Endothelial cell of umbilical vein (primary cell): Measurements from ENCODE around the gene SMOC1.

Source experiments
- CTCF ChIP-seq, 2 donors: IDR thresholded peaks; 1 replicate in 1 of 2; 2 replicates in 1 of 2; pipeline ENCODE4 v1.5.1; 2011; ENCODE audit warnings: low read length in 2 of 2, mild to moderate bottlenecking in 2 of 2, moderate library complexity in 2 of 2, control low read depth in 1 of 2, inconsistent platforms in 1 of 2, low read depth in 1 of 2; ENCODE audit not compliant: insufficient read depth in 1 of 2; ENCODE audit errors: extremely low read depth in 1 of 2
- GATA2 ChIP-seq: IDR thresholded peaks from 2 replicates; pipeline ENCODE4 v1.7.0; 2011; ENCODE audit warnings: low read depth, mild to moderate bottlenecking, moderate library complexity, mixed read lengths, low read length; ENCODE audit not compliant: insufficient read length, insufficient read depth
- JUN ChIP-seq: IDR thresholded peaks from 2 replicates; pipeline ENCODE4 v1.6.1; 2011; ENCODE audit warnings: borderline replicate concordance, low read depth; ENCODE audit not compliant: insufficient read length, insufficient read depth
- MYC ChIP-seq: IDR thresholded peaks from one replicate; pipeline ENCODE4 v1.6.1; 2011; ENCODE audit warnings: mild to moderate bottlenecking, low read depth, low read length
- POLR2A ChIP-seq: IDR thresholded peaks from 2 replicates; pipeline ENCODE4 v1.6.1; 2012; ENCODE audit warnings: low read depth, mild to moderate bottlenecking, control low read depth, low read length
- POLR2AphosphoS5 ChIP-seq: IDR thresholded peaks from 2 replicates; pipeline ENCODE4 v1.6.1; 2012; ENCODE audit warnings: low read depth, mild to moderate bottlenecking, control low read depth, low read length, moderate library complexity; ENCODE audit not compliant: insufficient read depth

DNA sequence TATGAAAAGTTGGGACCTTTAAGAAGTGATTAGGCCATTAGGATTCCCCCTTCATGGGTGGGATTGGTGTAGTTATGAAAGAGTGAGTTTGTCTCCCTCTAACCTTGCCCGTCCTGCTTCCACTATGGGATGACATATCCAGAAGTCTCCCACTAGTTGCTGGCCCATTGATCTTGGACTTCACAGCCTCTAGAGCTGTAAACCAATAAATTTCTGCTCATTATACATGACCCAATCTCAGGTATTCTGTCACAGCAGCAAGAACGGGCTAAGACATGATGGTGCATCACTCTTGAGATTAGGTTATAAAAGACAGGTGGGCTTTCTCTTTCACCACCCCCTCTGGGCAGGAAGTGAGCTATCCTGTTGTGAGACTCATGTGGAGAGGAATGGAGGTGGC, 8.6 kb upstream of the SMOC1 start:
- TF ChIP-seq CTCF (IDR thresholded peaks at IDR 0.05; ENCODE audit: extremely low read depth in 1 of 2, insufficient read depth in 1 of 2, low read depth in 1 of 2, low read length in 2 of 2) (no peak), POLR2A (no peak), POLR2AphosphoS5 (no peak), MYC (no peak), JUN (no peak), GATA2 (no peak)
